ENCODE measurements around the gene MLH3. TPM values are rescaled to one million over a fixed set of nuclear protein-coding genes. Genes with fewer than 3 reads are reported as not detected.

MLH3 gene
- total and polyA plus RNA-seq, 2 donors (not counting 3 experiments of a cell fraction or from before 2014, with no cell fraction given) = 4.8 to 16.5 TPM

- Histone ChIP-seq H2AFZ (ENCODE audit: low read depth, low read length) (peak within 1 kb of the TSS; percentile 55), H3K9me3 (replicated peaks; ENCODE audit: control insufficient read depth, insufficient read depth, low read length) (no peaks in the 10 kb centered on the region), H3K36me3 (ENCODE audit: control insufficient read depth in 2 of 2, extremely low read depth in 1 of 2, insufficient read depth in 2 of 2, low read length in 2 of 2) (peaks cover 11 to 13% of the 10 kb centered on the region in 2 experiments), H3K79me2 (ENCODE audit: control insufficient read depth, insufficient read depth, low read length) (peaks cover 37% of the 10 kb centered on the region), H3K9ac (replicated peaks; ENCODE audit: extremely low read depth, insufficient read depth, low read length) (peak within 1 kb of the TSS; percentile 74), H3K27me3 (ENCODE audit: control insufficient read depth in 2 of 2, insufficient read depth in 2 of 2, low read length in 2 of 2) (no peaks in the 10 kb centered on the region), H3K9me1 (replicated peaks; ENCODE audit: control insufficient read depth, extremely low read depth, insufficient read depth, low read length) (no peaks in the 10 kb centered on the region), H4K20me1 (replicated peaks; ENCODE audit: control insufficient read depth, extremely low read depth, insufficient read depth, low read length) (no peaks in the 10 kb centered on the region), H3K4me2 (ENCODE audit: insufficient read depth, low read length) (peak within 1 kb of the TSS; percentile 90), H3K4me1 (ENCODE audit: control insufficient read depth, extremely low read depth, insufficient read depth, low read length) (peaks cover 26% of the 10 kb centered on the region), H3K4me3 (replicated peaks in 1 of 3; ENCODE audit: insufficient read depth in 1 of 3, low read depth in 1 of 3, low read length in 3 of 3) (peak within 1 kb of the TSS; percentile 43 to 76 (median 59)), H3K27ac (ENCODE audit: insufficient read depth, low read depth, low read length) (peak within 1 kb of the TSS; percentile 64)
- ChIA-PET POLR2A (interaction anchor here (0.5 to 1.8 kb wide), 7 partner anchors 9 to 53 kb away, joined by 3 to 7 read pairs (median 3); partner anchors contain the start of gene PGF), CTCF (interaction anchor here (0.5 to 2.6 kb wide), 15 partner anchors 9 to 96 kb away, joined by 3 to 23 read pairs (median 4); partner anchors contain the start of genes PGF, RPS6KL1 and ZC2HC1C)
- peak; percentile 86 for FAIRE-seq
- TF ChIP-seq POLR2AphosphoS5 (IDR thresholded peaks at IDR 0.05; ENCODE audit: insufficient read depth, low read depth, low read length) (peak; percentile 74), POLR2A (IDR thresholded peaks at IDR 0.05; ENCODE audit: low read depth, low read length) (peak; percentile 55), GATA2 (IDR thresholded peaks at IDR 0.05; ENCODE audit: insufficient read depth, insufficient read length, low read depth, low read length) (no peak)
- intact Hi-C loops (cut with micrococcal nuclease) = loop anchor here (1.0 to 5.0 kb wide), 8 partner anchors 9 to 65 kb away; partner anchors contain the start of genes PGF and ZC2HC1C
- DNase-seq (ENCODE audit: low read depth, low spot score) = peak; percentile 96
- TSS peak; percentile 96 for BruUV-seq (replicated peaks)
- dilution Hi-C loops (cut with MboI; ENCODE audit: extremely low pct_ligation_motif_present, low sequenced_read_pairs) = no loop called here
Observed at GRCh38 chr14:75002392-75003249, 48.6 kb downstream of the MLH3 start, which contains the start of gene EIF2B2. Gene EIF2B2, plus strand, starts transcription at chr14:75002921. Its CDS starts 70 bp downstream, at chr14:75002991.

- peaks cover 9 to 13% of the 10 kb centered on the region in 2 experiments for H3K36me3 ChIP-seq (ENCODE audit: control insufficient read depth in 2 of 2, extremely low read depth in 1 of 2, insufficient read depth in 2 of 2, low read length in 2 of 2)
- intact Hi-C loops (cut with micrococcal nuclease) (loop anchor here (1.0 to 5.0 kb wide), 8 partner anchors 10 to 65 kb away; partner anchors contain the start of genes PGF and ZC2HC1C), dilution Hi-C loops (cut with MboI; ENCODE audit: extremely low pct_ligation_motif_present, low sequenced_read_pairs) (no loop called here)
- peak overlapping the region; percentile 71 for H3K4me2 ChIP-seq (ENCODE audit: insufficient read depth, low read length)
- no peaks in the 10 kb centered on the region for H4K20me1 ChIP-seq (replicated peaks; ENCODE audit: control insufficient read depth, extremely low read depth, insufficient read depth, low read length)
- ChIA-PET CTCF (interaction anchor here (2.6 kb wide), 1 partner anchor 56 kb away, joined by 23 read pairs; no protein-coding TSS in a partner anchor), POLR2A (interaction anchor here (0.5 to 1.4 kb wide), 3 partner anchors 18 to 29 kb away, joined by 3 to 4 read pairs (median 3); no protein-coding TSS in a partner anchor)
- FAIRE-seq (no peak), DNase-seq (ENCODE audit: low read depth, low spot score) (no peak)
- H3K79me2 ChIP-seq (ENCODE audit: control insufficient read depth, insufficient read depth, low read length) = peaks cover 37% of the 10 kb centered on the region
- H3K4me3 ChIP-seq (replicated peaks in 1 of 3; ENCODE audit: insufficient read depth in 1 of 3, low read depth in 1 of 3, low read length in 3 of 3) = peak overlapping the region in 2 of 3 experiments; percentile 59 to 76
- peak overlapping the region; percentile 55 for H2AFZ ChIP-seq (ENCODE audit: low read depth, low read length)
- H3K9me1 ChIP-seq (replicated peaks; ENCODE audit: control insufficient read depth, extremely low read depth, insufficient read depth, low read length) = no peaks in the 10 kb centered on the region
- H3K4me1 ChIP-seq (ENCODE audit: control insufficient read depth, extremely low read depth, insufficient read depth, low read length) = peaks cover 26% of the 10 kb centered on the region
- H3K27ac ChIP-seq (ENCODE audit: insufficient read depth, low read depth, low read length) = peak overlapping the region; percentile 64
- BruUV-seq (replicated peaks) = no TSS peak
- no peak for TF ChIP-seq POLR2AphosphoS5 (IDR thresholded peaks at IDR 0.05; ENCODE audit: insufficient read depth, low read depth, low read length)
- no peak for TF ChIP-seq JUN (IDR thresholded peaks at IDR 0.05; ENCODE audit: borderline replicate concordance, insufficient read depth, insufficient read length, low read depth)
- no peak for TF ChIP-seq MAX (IDR thresholded peaks at IDR 0.05; ENCODE audit: insufficient read depth, insufficient read length)
- TF ChIP-seq POLR2A (IDR thresholded peaks at IDR 0.05; ENCODE audit: low read depth, low read length) = no peak
- no peak for TF ChIP-seq MYC (IDR thresholded peaks at IDR 0.05; ENCODE audit: low read depth, low read length)
- TF ChIP-seq EZH2 (IDR thresholded peaks at IDR 0.05; ENCODE audit: borderline replicate concordance, low read depth, low read length, severe bottlenecking) = no peak
- TF ChIP-seq FOS (IDR thresholded peaks at IDR 0.05; ENCODE audit: borderline replicate concordance, insufficient read depth, low read length) = no peak
- no peak for TF ChIP-seq CTCF (IDR thresholded peaks at IDR 0.05; ENCODE audit: extremely low read depth in 1 of 2, insufficient read depth in 1 of 2, low read depth in 1 of 2, low read length in 2 of 2)
- no peak for TF ChIP-seq GATA2 (IDR thresholded peaks at IDR 0.05; ENCODE audit: insufficient read depth, insufficient read length, low read depth, low read length)
- no peaks in the 10 kb centered on the region for H3K9me3 ChIP-seq (replicated peaks; ENCODE audit: control insufficient read depth, insufficient read depth, low read length)
- peak overlapping the region; percentile 74 for H3K9ac ChIP-seq (replicated peaks; ENCODE audit: extremely low read depth, insufficient read depth, low read length)
- no peaks in the 10 kb centered on the region for H3K27me3 ChIP-seq (ENCODE audit: control insufficient read depth in 2 of 2, insufficient read depth in 2 of 2, low read length in 2 of 2)
Observed at GRCh38 chr14:75001899-75002298, 49.4 kb downstream of the MLH3 start.

All from endothelial cell of umbilical vein (primary cell).